ENCODE data around the gene MPV17.

Gene MPV17

GRCh38 chr2:27356382-27357181, 33.7 kb upstream of the MPV17 start, which contains the start of gene GTF3C2:
GTF3C2 (minus strand) TSS chr2:27356764; CDS start chr2:27343554, 13,210 bp downstream.
- Histone ChIP-seq H3F3A (ENCODE audit: control insufficient read depth, insufficient read depth) (no peaks in the 10 kb centered on the region), H3K4me2 (ENCODE audit: low read length) (peak within 1 kb of the TSS; percentile 87), H3K9me2 (replicated peaks; ENCODE audit: control insufficient read depth, low read length) (no peaks in the 10 kb centered on the region), H3K79me2 (ENCODE audit: control insufficient read depth, low read length) (peaks cover 80% of the 10 kb centered on the region), H3K36me3 (ENCODE audit: control insufficient read depth, low read length) (peaks cover 27% of the 10 kb centered on the region), H3K27ac (ENCODE audit: low read depth, low read length) (peak within 1 kb of the TSS; percentile 88), H3K27me3 (ENCODE audit: control insufficient read depth, low read length) (no peaks in the 10 kb centered on the region), H3K4me1 (ENCODE audit: control insufficient read depth, low read length) (peaks cover 34% of the 10 kb centered on the region), H3K4me3 (ENCODE audit: low read length) (peak within 1 kb of the TSS; percentile 95), H4K20me1 (ENCODE audit: control insufficient read depth, insufficient read depth, low read depth, low read length) (no peaks in the 10 kb centered on the region), H3K9me3 (ENCODE audit: control insufficient read depth, insufficient read depth, low read length) (no peaks in the 10 kb centered on the region)
- TF ChIP-seq, protein P1, sequence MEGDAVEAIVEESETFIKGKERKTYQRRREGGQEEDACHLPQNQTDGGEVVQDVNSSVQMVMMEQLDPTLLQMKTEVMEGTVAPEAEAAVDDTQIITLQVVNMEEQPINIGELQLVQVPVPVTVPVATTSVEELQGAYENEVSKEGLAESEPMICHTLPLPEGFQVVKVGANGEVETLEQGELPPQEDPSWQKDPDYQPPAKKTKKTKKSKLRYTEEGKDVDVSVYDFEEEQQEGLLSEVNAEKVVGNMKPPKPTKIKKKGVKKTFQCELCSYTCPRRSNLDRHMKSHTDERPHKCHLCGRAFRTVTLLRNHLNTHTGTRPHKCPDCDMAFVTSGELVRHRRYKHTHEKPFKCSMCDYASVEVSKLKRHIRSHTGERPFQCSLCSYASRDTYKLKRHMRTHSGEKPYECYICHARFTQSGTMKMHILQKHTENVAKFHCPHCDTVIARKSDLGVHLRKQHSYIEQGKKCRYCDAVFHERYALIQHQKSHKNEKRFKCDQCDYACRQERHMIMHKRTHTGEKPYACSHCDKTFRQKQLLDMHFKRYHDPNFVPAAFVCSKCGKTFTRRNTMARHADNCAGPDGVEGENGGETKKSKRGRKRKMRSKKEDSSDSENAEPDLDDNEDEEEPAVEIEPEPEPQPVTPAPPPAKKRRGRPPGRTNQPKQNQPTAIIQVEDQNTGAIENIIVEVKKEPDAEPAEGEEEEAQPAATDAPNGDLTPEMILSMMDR (IDR thresholded peaks at IDR 0.05; ENCODE audit: low read depth, low read length, poor library complexity, severe bottlenecking): no peak
- no peak for TF ChIP-seq EZH2phosphoT487 (IDR thresholded peaks at IDR 0.05; ENCODE audit: borderline replicate concordance, low read length)

DNA sequence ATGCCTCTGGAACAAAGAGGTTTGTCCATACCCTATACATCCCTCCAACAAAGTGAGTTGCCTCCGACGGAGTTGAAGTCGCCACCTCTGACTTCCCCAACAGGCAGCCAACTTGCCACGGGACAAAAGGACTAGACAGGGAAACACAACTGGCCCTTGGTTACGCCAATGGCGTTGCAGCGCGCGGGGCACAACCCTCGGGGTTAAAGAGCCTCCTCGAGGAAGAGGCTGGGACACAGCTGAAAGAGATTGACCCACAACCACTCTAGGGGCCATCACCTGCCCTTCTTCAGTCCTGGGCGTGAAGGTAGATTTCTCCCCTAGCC, 33.1 kb upstream of the MPV17 start:
- no peaks in the 10 kb centered on the region for H3K9me2 ChIP-seq (replicated peaks; ENCODE audit: control insufficient read depth, low read length)
- H3K27ac ChIP-seq (ENCODE audit: low read depth, low read length): peak overlapping the region; percentile 88
- peaks cover 27% of the 10 kb centered on the region for H3K36me3 ChIP-seq (ENCODE audit: control insufficient read depth, low read length)
- H4K20me1 ChIP-seq (ENCODE audit: control insufficient read depth, insufficient read depth, low read depth, low read length): no peaks in the 10 kb centered on the region
- no peaks in the 10 kb centered on the region for H3K27me3 ChIP-seq (ENCODE audit: control insufficient read depth, low read length)
- H3F3A ChIP-seq (ENCODE audit: control insufficient read depth, insufficient read depth): no peaks in the 10 kb centered on the region
- H3K79me2 ChIP-seq (ENCODE audit: control insufficient read depth, low read length): peaks cover 83% of the 10 kb centered on the region
- TF ChIP-seq, protein P1 (IDR thresholded peaks at IDR 0.05; ENCODE audit: low read depth, low read length, poor library complexity, severe bottlenecking): no peak
- TF ChIP-seq EZH2phosphoT487 (IDR thresholded peaks at IDR 0.05; ENCODE audit: borderline replicate concordance, low read length): no peak
- peak overlapping the region; percentile 87 for H3K4me2 ChIP-seq (ENCODE audit: low read length)
- peak overlapping the region; percentile 95 for H3K4me3 ChIP-seq (ENCODE audit: low read length)
- H3K9me3 ChIP-seq (ENCODE audit: control insufficient read depth, insufficient read depth, low read length): no peaks in the 10 kb centered on the region
- peaks cover 37% of the 10 kb centered on the region for H3K4me1 ChIP-seq (ENCODE audit: control insufficient read depth, low read length)

DNA sequence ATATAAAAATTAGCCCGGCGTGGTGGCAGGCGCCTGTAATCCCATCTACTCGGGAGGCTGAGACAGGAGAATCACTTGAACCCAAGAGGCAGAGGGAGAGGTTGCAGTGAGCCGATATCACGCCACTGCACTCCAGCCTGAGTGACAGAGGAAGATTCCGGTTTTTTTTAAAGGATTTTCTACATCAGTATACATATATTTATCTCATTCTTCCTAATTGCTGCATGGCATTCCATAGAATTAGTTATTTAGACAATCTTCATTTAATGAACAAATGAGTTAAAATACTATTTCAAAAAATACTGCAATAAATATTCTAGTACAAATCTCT, 31.7 kb upstream of the MPV17 start:
- Histone ChIP-seq H3K4me1 (ENCODE audit: control insufficient read depth, low read length) (peaks cover 49% of the 10 kb centered on the region), H3K9me2 (replicated peaks; ENCODE audit: control insufficient read depth, low read length) (no peaks in the 10 kb centered on the region), H3K36me3 (ENCODE audit: control insufficient read depth, low read length) (peaks cover 27% of the 10 kb centered on the region), H3K79me2 (ENCODE audit: control insufficient read depth, low read length) (peaks cover 92% of the 10 kb centered on the region), H3K4me3 (ENCODE audit: low read length) (no peak overlapping the region; the same call in 1 of the 2 replicates), H3K9me3 (ENCODE audit: control insufficient read depth, insufficient read depth, low read length) (no peaks in the 10 kb centered on the region), H3K27ac (ENCODE audit: low read depth, low read length) (no peak overlapping the region), H3K4me2 (ENCODE audit: low read length) (peak overlapping the region; percentile 87; the same call in 1 of the 2 replicates), H3F3A (ENCODE audit: control insufficient read depth, insufficient read depth) (peaks cover 2% of the 10 kb centered on the region; the same call in 1 of the 2 replicates), H4K20me1 (ENCODE audit: control insufficient read depth, insufficient read depth, low read depth, low read length) (no peaks in the 10 kb centered on the region), H3K27me3 (ENCODE audit: control insufficient read depth, low read length) (no peaks in the 10 kb centered on the region)
- TF ChIP-seq EZH2phosphoT487 (IDR thresholded peaks at IDR 0.05; ENCODE audit: borderline replicate concordance, low read length): no peak
